ENCODE data around the gene KCTD15.
A peak's percentile ranks its signal among the peaks of the same experiment; 100 is the strongest.

KCTD15 gene

DNA sequence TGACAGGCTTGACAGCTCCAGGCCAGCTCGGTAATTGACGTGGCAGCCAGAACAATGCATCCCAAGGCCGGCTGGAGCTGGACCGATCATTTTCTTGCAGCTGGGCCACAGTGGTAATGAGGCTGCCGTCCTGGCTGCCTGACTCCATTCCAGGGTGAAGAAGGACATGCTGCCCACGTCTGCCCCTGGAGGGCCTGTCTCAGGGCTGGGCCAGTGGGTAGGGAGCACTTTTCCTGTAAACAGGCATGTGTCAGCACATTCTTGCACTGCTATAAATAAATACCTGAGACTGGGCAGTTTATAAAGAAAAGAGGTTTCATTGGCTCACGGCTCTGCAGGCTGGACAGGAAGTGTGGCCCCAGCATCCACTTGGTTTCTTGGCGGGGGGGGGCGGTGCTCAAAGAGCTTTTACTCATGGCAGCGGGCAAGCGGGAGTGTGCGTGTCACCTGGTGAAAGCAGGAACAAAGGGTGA, 38.1 kb upstream of the KCTD15 start:
- DNase-seq (ENCODE audit: low read depth): no peak
- TF ChIP-seq, protein P1, sequence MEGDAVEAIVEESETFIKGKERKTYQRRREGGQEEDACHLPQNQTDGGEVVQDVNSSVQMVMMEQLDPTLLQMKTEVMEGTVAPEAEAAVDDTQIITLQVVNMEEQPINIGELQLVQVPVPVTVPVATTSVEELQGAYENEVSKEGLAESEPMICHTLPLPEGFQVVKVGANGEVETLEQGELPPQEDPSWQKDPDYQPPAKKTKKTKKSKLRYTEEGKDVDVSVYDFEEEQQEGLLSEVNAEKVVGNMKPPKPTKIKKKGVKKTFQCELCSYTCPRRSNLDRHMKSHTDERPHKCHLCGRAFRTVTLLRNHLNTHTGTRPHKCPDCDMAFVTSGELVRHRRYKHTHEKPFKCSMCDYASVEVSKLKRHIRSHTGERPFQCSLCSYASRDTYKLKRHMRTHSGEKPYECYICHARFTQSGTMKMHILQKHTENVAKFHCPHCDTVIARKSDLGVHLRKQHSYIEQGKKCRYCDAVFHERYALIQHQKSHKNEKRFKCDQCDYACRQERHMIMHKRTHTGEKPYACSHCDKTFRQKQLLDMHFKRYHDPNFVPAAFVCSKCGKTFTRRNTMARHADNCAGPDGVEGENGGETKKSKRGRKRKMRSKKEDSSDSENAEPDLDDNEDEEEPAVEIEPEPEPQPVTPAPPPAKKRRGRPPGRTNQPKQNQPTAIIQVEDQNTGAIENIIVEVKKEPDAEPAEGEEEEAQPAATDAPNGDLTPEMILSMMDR (IDR thresholded peaks at IDR 0.05; ENCODE audit: insufficient read depth, low read depth, low read length, missing control alignments): no peak
- H3K4me3 ChIP-seq (ENCODE audit: low read depth, low read length): no peak overlapping the region

DNA sequence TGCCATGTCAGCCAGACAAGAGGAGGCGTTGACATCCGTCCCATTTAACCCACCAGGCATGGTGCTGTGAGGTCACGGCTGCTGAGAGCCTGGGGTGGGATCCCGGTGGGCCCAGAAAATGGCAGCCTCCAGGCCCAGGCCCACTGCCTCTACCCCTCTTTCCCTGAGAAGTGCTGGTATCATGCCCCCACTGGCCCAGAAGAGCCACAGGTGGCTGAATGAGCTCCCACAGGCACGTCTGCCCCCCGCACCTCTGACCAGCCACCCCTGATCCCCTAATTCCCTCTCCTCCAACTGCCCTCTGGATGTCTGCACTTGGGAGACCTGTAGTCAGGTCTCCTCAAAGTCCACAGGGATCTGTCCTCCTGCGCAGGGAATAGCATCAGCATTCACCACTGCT, 37.3 kb upstream of the KCTD15 start:
- DNase-seq (ENCODE audit: low read depth): no peak
- TF ChIP-seq, protein P1 (IDR thresholded peaks at IDR 0.05; ENCODE audit: insufficient read depth, low read depth, low read length, missing control alignments): no peak
- no peak overlapping the region for H3K4me3 ChIP-seq (ENCODE audit: low read depth, low read length)

DNA sequence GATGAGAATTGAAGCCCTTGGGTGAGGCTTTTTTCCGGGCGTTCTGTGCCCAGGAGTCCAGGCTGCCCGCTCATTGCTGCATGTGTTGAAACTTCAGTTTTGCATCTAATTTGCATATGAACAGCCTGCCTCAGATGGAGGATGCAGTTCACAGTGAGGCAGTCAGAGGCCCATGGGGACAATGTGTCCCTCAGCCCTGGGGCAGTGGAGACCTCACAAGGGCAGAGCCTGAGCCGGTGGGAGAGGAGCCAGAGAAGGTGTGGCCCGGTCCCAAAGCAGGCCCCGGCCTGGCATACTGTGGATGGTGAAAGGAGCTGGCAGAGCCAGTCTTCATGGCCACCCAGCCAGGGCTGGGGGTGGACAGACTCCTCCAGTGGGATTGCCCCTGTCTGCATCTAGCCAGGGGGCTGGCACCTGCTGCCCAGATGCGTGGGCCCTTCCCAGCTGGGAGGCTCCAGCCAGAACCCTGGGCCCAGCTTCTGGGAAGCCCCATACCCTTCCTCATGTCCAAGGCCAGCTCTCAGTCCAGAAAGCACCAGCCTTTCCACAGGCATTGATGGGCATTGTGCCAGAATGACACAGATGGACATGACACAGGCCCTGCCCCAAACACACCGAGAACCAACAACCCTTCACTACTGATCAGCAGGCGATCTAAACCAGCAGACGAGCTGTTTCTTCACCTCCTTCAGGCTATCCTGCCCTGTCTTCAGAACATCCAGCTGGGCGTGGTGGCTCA, 32.9 kb upstream of the KCTD15 start:
- no peak for DNase-seq (ENCODE audit: low read depth)
- H3K4me3 ChIP-seq (ENCODE audit: low read depth, low read length): no peak overlapping the region
- TF ChIP-seq, protein P1 (IDR thresholded peaks at IDR 0.05; ENCODE audit: insufficient read depth, low read depth, low read length, missing control alignments): no peak

- no peak overlapping the region for H3K4me3 ChIP-seq (ENCODE audit: low read depth, low read length)
- no peak for DNase-seq (ENCODE audit: low read depth)
- TF ChIP-seq, protein P1 (IDR thresholded peaks at IDR 0.05; ENCODE audit: insufficient read depth, low read depth, low read length, missing control alignments): no peak
Measured at GRCh38 chr19:33766623-33767022, 30.0 kb upstream of the KCTD15 start.

- peak; percentile 22 for DNase-seq (ENCODE audit: low read depth)
Measured at GRCh38 chr19:33767898-33768413, 28.7 kb upstream of the KCTD15 start.

DNA sequence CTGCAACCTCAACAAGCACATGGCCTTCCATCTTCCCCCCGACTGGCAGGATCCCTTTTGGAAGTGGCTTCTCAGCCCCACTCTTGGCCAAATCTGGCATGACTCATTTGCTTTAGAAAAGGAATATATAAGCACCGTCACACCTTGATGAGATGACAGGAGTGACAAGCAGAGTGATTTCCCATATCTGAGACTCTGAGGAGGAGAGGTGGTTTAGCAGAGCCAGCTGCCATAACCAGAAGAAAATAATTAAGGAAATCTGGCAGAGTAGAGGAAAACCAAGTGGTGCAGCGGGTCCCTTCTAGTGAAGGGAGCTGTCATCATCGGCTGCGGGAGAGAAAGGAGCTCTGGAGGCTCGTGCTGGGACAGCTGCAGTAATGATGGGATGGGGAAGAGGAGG, 27.5 kb upstream of the KCTD15 start:
- no peak for DNase-seq (ENCODE audit: low read depth)
- TF ChIP-seq, protein P1 (IDR thresholded peaks at IDR 0.05; ENCODE audit: insufficient read depth, low read depth, low read length, missing control alignments): no peak
- H3K4me3 ChIP-seq (ENCODE audit: low read depth, low read length): no peak overlapping the region

More at GRCh38 chr19:33767898-33768413, 28.7 kb upstream of the KCTD15 start:
- TF ChIP-seq, protein P1 (IDR thresholded peaks at IDR 0.05; ENCODE audit: insufficient read depth, low read depth, low read length, missing control alignments): no peak
- no peak overlapping the region for H3K4me3 ChIP-seq (ENCODE audit: low read depth, low read length)

Data from GM12865 (cell line).